Suprapubic skin (tissue), 4 donors: Measurements from ENCODE around the gene CACNB3. TPM values are rescaled to one million over a fixed set of nuclear protein-coding genes. Genes with fewer than 3 reads are reported as not detected.

Source experiments
- DNase-seq, 2 donors: peaks; one replicate each; pipeline ENCODE4 v3.0.0-alpha.2; 2019; ENCODE audit warnings: low spot score in 2 of 2
- H3K27ac ChIP-seq: fragments of 200-600 bp; sonication (generic); one replicate; pipeline ENCODE4 v1.5.1; 2019
- H3K27me3 ChIP-seq: fragments of 200-600 bp; sonication (generic); one replicate; pipeline ENCODE4 v1.5.1; 2019
- H3K36me3 ChIP-seq: fragments of 200-600 bp; sonication (generic); one replicate; pipeline ENCODE4 v1.5.1; 2019
- H3K4me1 ChIP-seq: fragments of 200-600 bp; sonication (generic); one replicate; pipeline ENCODE4 v1.5.1; 2019
- H3K4me3 ChIP-seq: fragments of 200-600 bp; sonication (generic); one replicate; pipeline ENCODE4 v1.5.1; 2019; ENCODE audit warnings: mild to moderate bottlenecking
- H3K9me3 ChIP-seq: fragments of 200-600 bp; sonication (generic); one replicate; pipeline ENCODE4 v1.5.1; 2019
- CTCF ChIP-seq, 2 donors: fragments of 200-600 bp in 1 of 2; fragments of 450-650 bp in 1 of 2; sonication (generic) in 1 of 2; IDR thresholded peaks; one replicate each; pipeline ENCODE4 v1.5.1; 2016 to 2019; ENCODE audit warnings: antibody characterized with exemption in 2 of 2, mild to moderate bottlenecking in 1 of 2, moderate library complexity in 1 of 2
- EP300 ChIP-seq: sonication (generic); formaldehyde crosslinking; IDR thresholded peaks from one replicate; pipeline ENCODE4 v1.6.1; 2017; ENCODE audit warnings: antibody characterized with exemption
- POLR2A ChIP-seq, 2 donors: fragments of 450-650 bp; IDR thresholded peaks; one replicate each; pipeline ENCODE4 v1.6.1; 2017; ENCODE audit warnings: antibody characterized with exemption in 2 of 2, mild to moderate bottlenecking in 2 of 2, moderate library complexity in 2 of 2
- POLR2AphosphoS5 ChIP-seq, 3 donors: sonication (generic); formaldehyde crosslinking; IDR thresholded peaks; one replicate each; pipeline ENCODE4 v1.6.1; 2017; ENCODE audit warnings: antibody characterized with exemption in 3 of 3
- WGBS: methylation state at CpG from one replicate; pipeline ENCODE4 v1.1.5; 2018; 5-methylcytosine and 5-hydroxymethylcytosine counted together
- total RNA-seq, 4 donors: library from RNA; depleted of rRNA; stranded (reverse); fragments of >200 nt; gene quantifications; one replicate each; pipeline ENCODE4 v1.1.0, GENCODE V29; 2016

Gene CACNB3
- total RNA-seq, 4 donors from 2014 or later: 12.3 to 27.8 (median 17.3) TPM

GRCh38 chr12:48810903-48811431 is 7.3 kb upstream of the CACNB3 start:
- no peak overlapping the region for H3K27ac ChIP-seq

GRCh38 chr12:48811437-48812090 is 6.7 kb upstream of the CACNB3 start:
- H3K27me3 ChIP-seq: no peaks in the 10 kb centered on the region
- 89% methylated on average over 5 of the region's 5 CpGs for WGBS
- H3K4me3 ChIP-seq: no peak overlapping the region
- no peaks in the 10 kb centered on the region for H3K36me3 ChIP-seq
- H3K27ac ChIP-seq: no peak overlapping the region
- TF ChIP-seq POLR2A (IDR thresholded peaks at IDR 0.05) (no peak), EP300 (no peak), CTCF (IDR thresholded peaks at IDR 0.05) (no peak), POLR2AphosphoS5 (IDR thresholded peaks at IDR 0.05) (no peak)
- DNase-seq: no peak
- peaks cover 25% of the 10 kb centered on the region for H3K4me1 ChIP-seq
- no peaks in the 10 kb centered on the region for H3K9me3 ChIP-seq

More at GRCh38 chr12:48810903-48811431, 7.3 kb upstream of the CACNB3 start:
- H3K36me3 ChIP-seq: no peaks in the 10 kb centered on the region
- H3K9me3 ChIP-seq: no peaks in the 10 kb centered on the region
- no peaks in the 10 kb centered on the region for H3K27me3 ChIP-seq
- TF ChIP-seq CTCF (IDR thresholded peaks at IDR 0.05) (no peak), EP300 (no peak)
- peaks cover 19% of the 10 kb centered on the region for H3K4me1 ChIP-seq
- no peak overlapping the region for H3K4me3 ChIP-seq
- 59% methylated on average over 5 of the region's 5 CpGs for WGBS
- no peak for DNase-seq

GRCh38 chr12:48812389-48812788 is 5.9 kb upstream of the CACNB3 start:
- WGBS: 39% methylated on average over 2 of the region's 2 CpGs
- no peak for DNase-seq
- Histone ChIP-seq H3K27me3 (no peaks in the 10 kb centered on the region), H3K9me3 (no peaks in the 10 kb centered on the region), H3K36me3 (no peaks in the 10 kb centered on the region), H3K4me3 (no peak overlapping the region), H3K4me1 (peaks cover 33% of the 10 kb centered on the region), H3K27ac (no peak overlapping the region)
- TF ChIP-seq CTCF (IDR thresholded peaks at IDR 0.05) (no peak), EP300 (no peak), POLR2A (IDR thresholded peaks at IDR 0.05) (no peak), POLR2AphosphoS5 (IDR thresholded peaks at IDR 0.05) (no peak)

GRCh38 chr12:48813465-48814261 is 4.6 kb upstream of the CACNB3 start:
- 35% methylated on average over 17 of the region's 18 CpGs for WGBS
- H3K36me3 ChIP-seq: no peaks in the 10 kb centered on the region
- peaks cover 44% of the 10 kb centered on the region for H3K4me1 ChIP-seq
- H3K27ac ChIP-seq: peak overlapping the region; percentile 66
- TF ChIP-seq EP300: no peak
- TF ChIP-seq POLR2AphosphoS5 (IDR thresholded peaks at IDR 0.05): no peak
- no peak for TF ChIP-seq CTCF (IDR thresholded peaks at IDR 0.05)
- TF ChIP-seq POLR2A (IDR thresholded peaks at IDR 0.05): no peak
- H3K9me3 ChIP-seq: no peaks in the 10 kb centered on the region
- H3K4me3 ChIP-seq: peak overlapping the region; percentile 75
- no peaks in the 10 kb centered on the region for H3K27me3 ChIP-seq
- DNase-seq: no peak
